ENCODE results near the gene CXorf58.

DNA sequence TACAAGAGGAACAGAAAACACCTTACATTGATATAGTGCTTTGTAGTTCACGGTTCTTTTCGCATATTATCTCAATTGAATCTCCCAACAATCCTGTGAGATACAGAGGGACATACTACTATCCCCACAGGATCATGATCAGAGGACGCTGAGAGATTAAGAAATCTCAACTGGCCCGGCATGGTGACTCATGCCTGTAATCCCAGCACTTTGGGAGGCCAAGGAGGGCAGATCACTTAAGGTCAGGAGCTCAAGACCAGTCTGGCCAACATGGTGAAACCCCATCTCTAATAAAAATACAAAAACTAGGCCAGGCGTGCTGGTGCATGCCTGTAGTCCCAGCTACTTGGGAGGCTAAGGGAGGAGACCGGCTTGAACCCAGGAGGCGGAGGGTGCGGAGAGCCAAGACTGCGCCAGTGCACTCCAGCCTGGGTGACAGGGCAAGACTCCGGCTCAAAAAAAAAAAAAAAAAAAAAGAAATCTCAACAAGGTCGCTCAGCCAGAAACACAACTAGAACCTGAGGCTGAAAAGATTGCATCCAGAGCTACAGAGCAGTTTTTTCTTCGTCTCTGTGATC lies 7.5 kb upstream of the CXorf58 start:
- TF ChIP-seq, protein P1, sequence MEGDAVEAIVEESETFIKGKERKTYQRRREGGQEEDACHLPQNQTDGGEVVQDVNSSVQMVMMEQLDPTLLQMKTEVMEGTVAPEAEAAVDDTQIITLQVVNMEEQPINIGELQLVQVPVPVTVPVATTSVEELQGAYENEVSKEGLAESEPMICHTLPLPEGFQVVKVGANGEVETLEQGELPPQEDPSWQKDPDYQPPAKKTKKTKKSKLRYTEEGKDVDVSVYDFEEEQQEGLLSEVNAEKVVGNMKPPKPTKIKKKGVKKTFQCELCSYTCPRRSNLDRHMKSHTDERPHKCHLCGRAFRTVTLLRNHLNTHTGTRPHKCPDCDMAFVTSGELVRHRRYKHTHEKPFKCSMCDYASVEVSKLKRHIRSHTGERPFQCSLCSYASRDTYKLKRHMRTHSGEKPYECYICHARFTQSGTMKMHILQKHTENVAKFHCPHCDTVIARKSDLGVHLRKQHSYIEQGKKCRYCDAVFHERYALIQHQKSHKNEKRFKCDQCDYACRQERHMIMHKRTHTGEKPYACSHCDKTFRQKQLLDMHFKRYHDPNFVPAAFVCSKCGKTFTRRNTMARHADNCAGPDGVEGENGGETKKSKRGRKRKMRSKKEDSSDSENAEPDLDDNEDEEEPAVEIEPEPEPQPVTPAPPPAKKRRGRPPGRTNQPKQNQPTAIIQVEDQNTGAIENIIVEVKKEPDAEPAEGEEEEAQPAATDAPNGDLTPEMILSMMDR (IDR thresholded peaks at IDR 0.05): no peak
- TF ChIP-seq POLR2A (IDR thresholded peaks at IDR 0.05) (no peak), POLR2AphosphoS5 (IDR thresholded peaks at IDR 0.05) (no peak)
